ENCODE data around the gene SHC3.

SHC3 gene

DNA sequence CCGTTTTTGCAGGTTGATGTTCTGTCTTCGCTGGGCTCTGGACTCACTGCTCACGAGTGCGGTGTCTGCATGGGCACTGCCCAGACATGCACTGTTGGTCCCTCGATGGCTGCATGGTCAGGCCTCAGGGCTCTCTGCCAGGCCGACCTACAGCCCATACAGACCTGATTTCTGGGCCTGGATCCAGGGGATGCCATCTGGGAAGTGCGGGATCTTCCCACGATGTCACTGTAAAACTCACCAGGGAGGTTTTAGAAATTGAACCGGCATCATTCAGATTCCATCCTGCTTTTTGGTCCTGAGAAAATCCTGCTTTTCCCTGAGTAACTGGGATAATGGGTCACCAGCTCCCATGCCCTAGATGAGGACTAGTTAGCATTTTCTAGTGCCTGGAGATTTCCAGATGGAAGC is 178.2 kb downstream of the SHC3 start:
- DNase-seq (ENCODE audit: low read depth in 2 of 2): no peak

DNA sequence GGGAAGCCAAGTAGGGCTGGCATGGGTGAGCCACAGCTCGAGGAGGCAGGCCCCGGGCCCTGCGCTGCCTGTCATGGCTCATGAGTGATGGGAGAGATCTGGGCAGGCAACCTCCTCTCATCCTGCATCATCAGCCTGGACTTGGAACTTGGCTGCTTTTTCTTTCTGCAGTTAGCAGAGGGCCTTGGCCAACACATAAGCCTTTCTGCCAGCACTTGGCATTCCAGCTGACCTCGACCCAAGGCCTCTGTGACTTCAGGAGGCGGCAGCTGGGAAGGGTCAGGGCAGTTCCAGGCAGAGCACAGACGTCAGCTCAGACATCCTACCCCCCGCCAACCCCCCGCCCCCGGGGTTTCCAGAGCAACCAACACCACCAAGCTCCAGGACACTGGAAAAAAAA is 179.7 kb downstream of the SHC3 start:
- DNase-seq (ENCODE audit: low read depth in 2 of 2): no peak

DNA sequence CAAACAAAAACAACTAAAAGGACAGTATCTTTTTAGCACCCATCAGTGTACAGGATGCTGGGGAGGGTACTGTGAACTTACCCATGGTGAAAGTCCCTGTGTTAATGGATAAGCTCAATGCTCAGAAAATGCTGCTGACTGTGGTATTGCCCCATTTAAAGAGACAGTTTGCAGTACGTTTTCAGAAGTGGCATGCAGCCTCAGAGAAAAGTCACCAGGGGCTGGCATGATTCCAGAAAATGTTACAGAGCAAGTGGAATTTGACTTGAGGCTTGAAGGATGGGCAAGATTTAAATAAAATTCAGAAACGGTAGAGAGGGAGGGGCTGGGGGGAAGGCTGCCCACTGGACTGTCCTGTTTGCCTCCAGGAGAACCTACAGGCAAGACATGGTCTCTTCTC is 180.1 kb downstream of the SHC3 start:
- DNase-seq (ENCODE audit: low read depth in 2 of 2): no peak

DNA sequence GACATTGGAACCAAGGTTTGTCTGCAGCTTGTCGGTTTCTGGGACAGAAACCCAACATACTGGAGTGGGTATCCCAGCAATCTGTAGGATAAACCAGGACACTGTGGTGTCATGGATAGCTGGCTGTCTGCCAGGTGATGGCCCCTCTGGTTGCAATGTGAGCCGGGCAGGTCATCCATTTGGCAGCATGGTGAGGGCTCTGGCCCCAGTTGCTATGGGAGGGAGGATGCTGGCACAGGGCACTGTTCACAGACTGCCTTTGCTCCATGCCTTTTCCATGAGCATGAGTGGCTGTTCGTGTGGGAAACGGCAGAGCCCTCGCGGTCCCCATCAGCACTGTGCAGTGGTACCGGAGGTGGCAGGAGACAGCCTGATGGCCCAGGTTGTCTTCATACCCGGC is 181.0 kb downstream of the SHC3 start:
- DNase-seq (ENCODE audit: low read depth in 2 of 2): no peak

DNA sequence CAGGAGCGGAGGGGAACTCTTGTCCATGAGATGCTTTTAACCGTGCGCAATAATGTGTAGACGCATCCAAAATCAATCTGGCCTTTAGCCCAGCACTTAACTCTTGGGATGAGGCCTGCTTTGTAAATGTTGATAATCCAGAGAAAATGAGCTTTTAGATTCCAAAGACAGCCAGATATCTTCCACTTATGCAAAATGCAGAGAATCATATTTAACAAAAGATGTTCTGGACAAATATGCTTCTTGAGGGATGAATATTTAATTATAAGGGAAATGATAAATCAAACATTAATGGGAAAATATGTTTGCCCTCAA is 181.7 kb downstream of the SHC3 start:
- DNase-seq (ENCODE audit: low read depth in 2 of 2): no peak

DNA sequence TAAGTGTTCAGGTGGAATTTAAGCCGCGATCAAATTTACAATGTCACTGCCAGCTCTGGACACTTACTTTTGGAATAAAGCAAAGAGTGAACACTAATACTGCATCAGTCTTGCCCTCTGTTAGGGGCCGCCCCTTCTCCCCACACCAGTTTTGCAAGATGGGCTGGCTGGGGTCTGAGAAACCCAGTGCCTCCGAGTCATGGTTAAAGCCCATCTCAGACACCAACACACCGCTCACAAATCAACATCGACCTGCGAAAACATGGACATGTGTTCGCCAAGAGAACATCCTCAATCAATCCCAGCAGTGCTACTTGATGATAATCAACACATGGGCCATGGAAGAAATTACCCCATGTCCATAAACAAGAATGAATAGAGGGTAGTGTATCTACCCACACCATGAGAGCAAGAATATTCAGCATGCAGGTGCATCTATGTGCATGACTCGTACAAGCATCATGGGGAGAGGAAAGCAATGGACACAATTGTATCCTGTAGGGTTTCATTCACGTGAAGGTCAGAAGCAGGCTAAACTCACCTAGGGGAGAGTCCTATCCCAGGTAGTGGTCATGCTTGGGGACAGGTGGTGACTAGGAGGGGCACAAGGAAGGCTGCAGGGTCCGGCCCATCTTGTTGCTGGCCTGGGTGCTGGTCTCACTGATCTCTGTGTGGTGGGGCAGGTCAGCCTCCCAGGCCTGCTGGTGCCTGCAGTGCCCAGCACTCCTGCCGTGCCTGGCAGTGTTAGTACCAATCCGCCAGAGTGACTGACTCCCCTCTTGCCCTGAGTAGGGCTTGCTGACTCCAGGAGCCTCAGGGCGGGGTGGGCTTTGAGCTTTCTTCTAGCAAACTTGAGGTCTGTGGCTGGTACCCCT is 182.3 kb downstream of the SHC3 start:
- no peak for DNase-seq (ENCODE audit: low read depth in 2 of 2)

- DNase-seq (ENCODE audit: low read depth in 2 of 2): no peak
Measured at GRCh38 chr9:88995627-88996026, 183.0 kb downstream of the SHC3 start.

GRCh38 chr9:88995200-88995577 is 183.4 kb downstream of the SHC3 start:
- no peak for DNase-seq (ENCODE audit: low read depth in 2 of 2)

DNA sequence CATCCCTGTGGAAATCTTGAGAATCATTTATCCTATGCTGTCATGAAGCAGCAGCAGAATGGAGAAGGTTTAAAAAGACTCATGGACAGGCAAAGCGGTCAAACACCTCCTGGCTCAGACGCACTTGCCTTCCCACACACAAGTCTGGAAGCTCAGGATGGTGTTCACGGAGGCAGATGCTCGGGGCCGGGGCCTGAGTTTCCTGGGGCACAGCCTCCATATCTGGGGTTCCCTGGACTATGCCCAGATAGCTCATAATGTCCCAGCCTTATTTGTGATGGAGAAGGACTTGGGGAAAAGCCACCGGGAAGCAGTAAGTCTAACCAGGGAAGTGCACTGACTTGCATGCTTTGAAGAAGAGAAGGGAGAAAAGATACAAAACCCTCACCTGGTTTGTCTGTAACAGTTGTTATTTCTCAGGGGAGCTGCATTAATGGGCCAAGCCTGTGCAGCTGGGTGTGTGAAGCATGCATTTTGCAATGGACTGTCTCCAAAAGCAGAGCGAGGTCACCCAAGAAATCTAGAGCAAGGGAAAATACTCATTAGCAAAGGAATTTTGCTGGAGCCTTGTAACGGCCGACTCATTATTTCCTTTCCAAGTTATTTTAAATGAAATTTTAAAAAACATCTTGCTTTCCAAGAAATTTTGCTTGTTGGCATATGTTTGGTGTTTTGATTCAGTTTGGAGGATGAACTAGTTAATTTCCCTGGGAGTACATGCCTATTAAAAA is 184.0 kb downstream of the SHC3 start:
- DNase-seq (ENCODE audit: low read depth in 2 of 2): no peak

DNA sequence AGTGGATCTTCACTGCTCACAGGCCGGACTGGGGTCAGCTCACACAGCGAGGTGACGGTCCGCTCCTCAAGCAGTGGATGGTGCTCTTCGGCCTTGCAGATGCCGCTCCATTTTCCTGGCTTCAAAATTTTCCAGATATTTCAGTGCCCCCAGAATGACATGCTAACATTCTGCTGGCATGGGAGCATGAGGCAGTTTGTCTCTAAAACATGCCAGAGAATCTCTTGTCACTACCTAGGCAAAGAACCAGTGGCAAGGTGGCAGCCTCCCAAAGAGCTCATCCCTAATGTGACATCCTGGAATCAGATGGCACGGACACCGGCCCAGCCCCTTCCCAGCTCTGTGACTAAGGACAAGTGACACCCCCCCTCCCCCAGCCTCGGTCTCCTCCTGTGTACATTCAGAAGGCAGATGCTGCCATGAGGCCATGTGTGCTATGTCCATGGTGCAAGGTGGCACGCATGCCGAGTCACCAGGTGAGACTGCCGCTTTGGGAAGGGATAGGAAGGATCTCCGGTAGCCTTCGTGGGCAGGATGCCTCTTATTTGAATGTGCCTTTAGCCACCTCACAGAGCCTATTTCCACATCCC is 184.7 kb downstream of the SHC3 start:
- no peak for DNase-seq (ENCODE audit: low read depth in 2 of 2)

DNA sequence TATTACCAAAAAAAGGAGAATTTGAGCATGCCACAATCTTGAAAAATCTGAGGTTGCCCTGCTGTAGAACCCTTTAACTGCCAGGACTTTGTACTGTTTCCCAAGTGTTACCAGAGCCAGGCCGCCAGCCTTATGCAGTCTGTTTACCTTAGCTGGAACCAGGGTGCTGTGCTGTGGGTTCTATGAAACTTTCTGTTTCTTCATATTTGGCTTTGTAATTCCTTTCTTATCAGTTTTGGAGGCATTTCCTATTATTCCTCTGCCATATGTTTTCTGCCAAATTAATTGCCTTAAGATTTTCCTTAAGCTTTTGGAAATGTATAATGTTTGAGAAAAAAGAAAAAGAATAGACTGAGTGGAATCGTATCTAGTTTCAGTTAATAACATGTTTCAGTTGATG is 185.3 kb downstream of the SHC3 start:
- DNase-seq (ENCODE audit: low read depth in 2 of 2): no peak

DNA sequence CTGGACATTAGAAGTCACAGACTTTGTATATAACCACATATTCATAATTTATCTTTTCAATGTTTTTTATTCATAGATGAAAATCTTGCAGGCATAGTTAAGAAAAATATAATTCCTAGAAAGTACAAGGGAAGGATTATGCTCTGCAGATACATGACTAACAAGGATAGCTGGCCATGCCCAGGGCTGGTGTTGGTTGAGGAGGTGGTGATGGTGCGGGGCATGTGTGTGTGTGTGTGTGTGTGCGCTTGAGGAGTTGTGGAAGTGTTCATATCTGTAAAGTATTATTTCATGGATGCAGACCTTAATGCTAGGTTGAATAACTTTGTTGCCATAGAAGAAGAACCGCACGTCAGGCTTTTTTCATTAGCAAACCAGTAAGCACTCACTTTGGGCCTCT is 186.1 kb downstream of the SHC3 start:
- DNase-seq (ENCODE audit: low read depth in 2 of 2): no peak

- peak in 1 of 2 experiments; percentile 42 for DNase-seq (ENCODE audit: low read depth in 2 of 2)
Measured at GRCh38 chr9:88991066-88992034, 187.3 kb downstream of the SHC3 start, which contains the start of gene S1PR3. Gene S1PR3, plus strand, starts transcription at chr9:88991468. Its CDS starts 9,733 bp downstream, at chr9:89001201.

- DNase-seq (ENCODE audit: low read depth in 2 of 2): no peak
Measured at GRCh38 chr9:88990729-88991065, 187.9 kb downstream of the SHC3 start.

GRCh38 chr9:88990041-88990728 is 188.4 kb downstream of the SHC3 start:
- no peak for DNase-seq (ENCODE audit: low read depth in 2 of 2)

GRCh38 chr9:88988796-88989641 is 189.6 kb downstream of the SHC3 start:
- DNase-seq (ENCODE audit: low read depth in 2 of 2): no peak

- DNase-seq (ENCODE audit: low read depth in 2 of 2): no peak
Measured at GRCh38 chr9:88987661-88988060, 191.0 kb downstream of the SHC3 start.

DNA sequence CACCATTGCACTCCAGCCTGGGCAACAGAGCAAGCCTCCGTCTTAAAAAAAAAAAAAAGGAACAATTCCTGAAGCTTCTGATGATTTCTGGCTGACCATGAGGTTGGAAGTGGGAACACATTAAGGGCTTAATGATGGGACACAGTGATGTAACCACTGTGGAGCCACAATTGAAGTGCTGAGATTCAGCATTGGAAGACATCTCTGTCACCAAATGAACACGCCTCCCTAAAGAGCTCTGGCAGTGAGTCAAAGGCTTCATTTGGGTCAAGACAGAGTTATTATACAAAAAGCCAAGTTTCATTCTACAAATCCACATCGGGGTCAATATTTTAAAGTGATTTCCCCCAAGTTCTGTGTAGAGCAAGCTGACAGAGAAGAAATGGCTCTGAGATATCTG is 191.8 kb downstream of the SHC3 start:
- DNase-seq (ENCODE audit: low read depth in 2 of 2): no peak

- DNase-seq (ENCODE audit: low read depth in 2 of 2): no peak
Measured at GRCh38 chr9:88985616-88986015, 193.0 kb downstream of the SHC3 start.

DNA sequence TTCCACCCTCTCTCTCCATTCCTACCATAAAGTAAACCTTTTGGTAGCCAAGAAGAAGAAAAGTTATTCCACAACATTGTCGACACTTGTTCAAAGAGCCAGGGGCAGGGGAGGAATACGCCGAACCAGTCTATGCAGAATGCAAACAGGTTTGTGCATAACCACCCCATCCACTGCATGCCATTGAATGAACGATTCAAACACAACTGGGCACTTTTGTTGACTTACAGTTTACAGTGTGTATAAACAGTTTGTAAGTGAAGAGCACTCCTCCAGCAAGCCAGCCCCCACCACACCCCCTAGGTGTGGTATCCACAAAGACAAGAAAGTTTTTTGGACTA is 194.1 kb downstream of the SHC3 start:
- DNase-seq (ENCODE audit: low read depth in 2 of 2): no peak

Measured in stimulated activated CD4-positive, alpha-beta T cell treated with anti-CD3 and anti-CD28 coated beads, Interleukin-12 subunit alpha, Interleukin-12 subunit beta, amount 100 ng/mL, for 24 hours (primary cell).